ENCODE data around the gene YJEFN3.

DNA sequence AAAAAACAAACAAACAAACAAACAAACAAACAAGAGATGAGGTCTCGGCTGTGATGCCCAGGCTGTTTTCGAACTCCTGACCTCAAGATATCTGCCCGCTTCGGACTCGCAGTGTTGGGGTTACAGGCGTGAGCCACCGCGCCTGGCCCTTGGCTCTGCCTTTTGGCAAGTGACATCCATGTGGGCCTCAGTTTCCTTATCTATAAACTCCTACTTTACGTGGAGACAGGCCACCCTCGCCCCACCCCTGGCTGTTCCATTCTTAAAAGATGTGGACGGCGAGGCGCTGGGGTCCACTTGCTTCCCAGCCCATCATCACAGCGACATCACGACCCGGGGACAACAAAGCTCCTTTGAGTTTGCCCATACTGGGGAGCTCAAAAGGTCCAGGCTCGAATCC, 15.0 kb upstream of the YJEFN3 start:
- TF ChIP-seq, protein P1, sequence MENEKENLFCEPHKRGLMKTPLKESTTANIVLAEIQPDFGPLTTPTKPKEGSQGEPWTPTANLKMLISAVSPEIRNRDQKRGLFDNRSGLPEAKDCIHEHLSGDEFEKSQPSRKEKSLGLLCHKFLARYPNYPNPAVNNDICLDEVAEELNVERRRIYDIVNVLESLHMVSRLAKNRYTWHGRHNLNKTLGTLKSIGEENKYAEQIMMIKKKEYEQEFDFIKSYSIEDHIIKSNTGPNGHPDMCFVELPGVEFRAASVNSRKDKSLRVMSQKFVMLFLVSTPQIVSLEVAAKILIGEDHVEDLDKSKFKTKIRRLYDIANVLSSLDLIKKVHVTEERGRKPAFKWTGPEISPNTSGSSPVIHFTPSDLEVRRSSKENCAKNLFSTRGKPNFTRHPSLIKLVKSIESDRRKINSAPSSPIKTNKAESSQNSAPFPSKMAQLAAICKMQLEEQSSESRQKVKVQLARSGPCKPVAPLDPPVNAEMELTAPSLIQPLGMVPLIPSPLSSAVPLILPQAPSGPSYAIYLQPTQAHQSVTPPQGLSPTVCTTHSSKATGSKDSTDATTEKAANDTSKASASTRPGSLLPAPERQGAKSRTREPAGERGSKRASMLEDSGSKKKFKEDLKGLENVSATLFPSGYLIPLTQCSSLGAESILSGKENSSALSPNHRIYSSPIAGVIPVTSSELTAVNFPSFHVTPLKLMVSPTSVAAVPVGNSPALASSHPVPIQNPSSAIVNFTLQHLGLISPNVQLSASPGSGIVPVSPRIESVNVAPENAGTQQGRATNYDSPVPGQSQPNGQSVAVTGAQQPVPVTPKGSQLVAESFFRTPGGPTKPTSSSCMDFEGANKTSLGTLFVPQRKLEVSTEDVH (IDR thresholded peaks at IDR 0.05; ENCODE audit: low read depth, partially characterized antibody): no peak
- TF ChIP-seq POU2F2 (IDR thresholded peaks at IDR 0.05; ENCODE audit: borderline replicate concordance, low read depth, low read length) (no peak), ZSCAN29 (IDR thresholded peaks at IDR 0.05) (no peak), TCF7 (IDR thresholded peaks at IDR 0.05; ENCODE audit: borderline replicate concordance) (no peak), CBFB (IDR thresholded peaks at IDR 0.05; ENCODE audit: low read depth) (no peak), HDGF (IDR thresholded peaks at IDR 0.05) (no peak), EZH2 (IDR thresholded peaks at IDR 0.05; ENCODE audit: borderline replicate concordance, control insufficient read depth, low read depth, low read length) (no peak), HDAC2 (IDR thresholded peaks at IDR 0.05) (no peak), TAF1 (IDR thresholded peaks at IDR 0.05; ENCODE audit: borderline replicate concordance, low read depth, low read length) (no peak), RAD51 (IDR thresholded peaks at IDR 0.05) (no peak)
- TF ChIP-seq, protein P2, sequence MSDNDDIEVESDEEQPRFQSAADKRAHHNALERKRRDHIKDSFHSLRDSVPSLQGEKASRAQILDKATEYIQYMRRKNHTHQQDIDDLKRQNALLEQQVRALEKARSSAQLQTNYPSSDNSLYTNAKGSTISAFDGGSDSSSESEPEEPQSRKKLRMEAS (IDR thresholded peaks at IDR 0.05; ENCODE audit: low read depth, low read length): no peak
- TF ChIP-seq, protein P3, sequence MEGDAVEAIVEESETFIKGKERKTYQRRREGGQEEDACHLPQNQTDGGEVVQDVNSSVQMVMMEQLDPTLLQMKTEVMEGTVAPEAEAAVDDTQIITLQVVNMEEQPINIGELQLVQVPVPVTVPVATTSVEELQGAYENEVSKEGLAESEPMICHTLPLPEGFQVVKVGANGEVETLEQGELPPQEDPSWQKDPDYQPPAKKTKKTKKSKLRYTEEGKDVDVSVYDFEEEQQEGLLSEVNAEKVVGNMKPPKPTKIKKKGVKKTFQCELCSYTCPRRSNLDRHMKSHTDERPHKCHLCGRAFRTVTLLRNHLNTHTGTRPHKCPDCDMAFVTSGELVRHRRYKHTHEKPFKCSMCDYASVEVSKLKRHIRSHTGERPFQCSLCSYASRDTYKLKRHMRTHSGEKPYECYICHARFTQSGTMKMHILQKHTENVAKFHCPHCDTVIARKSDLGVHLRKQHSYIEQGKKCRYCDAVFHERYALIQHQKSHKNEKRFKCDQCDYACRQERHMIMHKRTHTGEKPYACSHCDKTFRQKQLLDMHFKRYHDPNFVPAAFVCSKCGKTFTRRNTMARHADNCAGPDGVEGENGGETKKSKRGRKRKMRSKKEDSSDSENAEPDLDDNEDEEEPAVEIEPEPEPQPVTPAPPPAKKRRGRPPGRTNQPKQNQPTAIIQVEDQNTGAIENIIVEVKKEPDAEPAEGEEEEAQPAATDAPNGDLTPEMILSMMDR (IDR thresholded peaks at IDR 0.05 in 2 of 3, conservative IDR thresholded peaks at IDR 0.05 in 1 of 3; ENCODE audit: control insufficient read depth in 2 of 3, extremely low read depth in 1 of 3, insufficient read depth in 1 of 3, low read depth in 3 of 3, low read length in 3 of 3): no peak
- TF ChIP-seq, protein P4, sequence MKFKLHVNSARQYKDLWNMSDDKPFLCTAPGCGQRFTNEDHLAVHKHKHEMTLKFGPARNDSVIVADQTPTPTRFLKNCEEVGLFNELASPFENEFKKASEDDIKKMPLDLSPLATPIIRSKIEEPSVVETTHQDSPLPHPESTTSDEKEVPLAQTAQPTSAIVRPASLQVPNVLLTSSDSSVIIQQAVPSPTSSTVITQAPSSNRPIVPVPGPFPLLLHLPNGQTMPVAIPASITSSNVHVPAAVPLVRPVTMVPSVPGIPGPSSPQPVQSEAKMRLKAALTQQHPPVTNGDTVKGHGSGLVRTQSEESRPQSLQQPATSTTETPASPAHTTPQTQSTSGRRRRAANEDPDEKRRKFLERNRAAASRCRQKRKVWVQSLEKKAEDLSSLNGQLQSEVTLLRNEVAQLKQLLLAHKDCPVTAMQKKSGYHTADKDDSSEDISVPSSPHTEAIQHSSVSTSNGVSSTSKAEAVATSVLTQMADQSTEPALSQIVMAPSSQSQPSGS (IDR thresholded peaks at IDR 0.05; ENCODE audit: low read length): no peak

Measured in GM12878 (cell line).